HepG2 (cell line): ENCODE results near the gene TSPYL2. TPM values are rescaled to one million over a fixed set of nuclear protein-coding genes. Genes with fewer than 3 reads are reported as not detected.

Experiments
- ATAC-seq: fragments of 200-7000 bp; cut with Tn5 transposase; 3 replicates; pipeline ENCODE4 v1.9.1; 2020; ENCODE audit warnings: mild to moderate bottlenecking, moderate library complexity
- BruUV-seq: library from RNA; stranded (reverse); fragments of 400-500 nt; replicated peaks from 2 replicates; lab custom pipeline; 2021; lab: Mats Ljungman, UMichigan
- CTCF ChIA-PET: fragments of 300-600 bp; formaldehyde crosslinking; extraction: SDS; loops from one replicate; lab custom pipeline; 2021; ENCODE audit warnings: low total read pairs, inconsistent platforms, low intra/inter-chr PET ratio; lab: Yijun Ruan, JAX
- POLR2A ChIA-PET: fragments of 350-600 bp; sonication (Branson Sonifier 250); formaldehyde crosslinking; loops from one replicate; lab custom pipeline; 2020; ENCODE audit warnings: antibody characterized with exemption, inconsistent platforms; lab: Yijun Ruan, JAX
- DNase-seq: peaks from one replicate; pipeline ENCODE4 v3.0.0-alpha.2; 2015; ENCODE audit warnings: low spot score
- FAIRE-seq: peaks from 3 replicates; lab custom pipeline; 2011; peaks lifted over from hg19 to GRCh38; lab: Jason Lieb, UNC
- H2AFZ ChIP-seq: one replicate; pipeline ENCODE4 v1.6.1; 2011; ENCODE audit warnings: low read length, inconsistent platforms
- H3K27ac ChIP-seq: fragments of 300-600 bp; 3 replicates; pipeline ENCODE4 v1.8.0; 2011; ENCODE audit warnings: mixed run types, mild to moderate bottlenecking, mixed read lengths, low read length, inconsistent platforms; ENCODE audit not compliant: insufficient read depth; ENCODE audit errors: extremely low read length
- H3K27me3 ChIP-seq, 2 experiments: fragments of 200-600 bp in 1 of 2; 2 replicates in 1 of 2; 3 replicates in 1 of 2; pipeline versions ENCODE4 v1.6.0 to v1.8.0; 2011; ENCODE audit warnings: low read length in 2 of 2, mild to moderate bottlenecking in 2 of 2, moderate library complexity in 2 of 2, inconsistent platforms in 1 of 2; ENCODE audit not compliant: insufficient read depth in 2 of 2, control insufficient read depth in 1 of 2
- H3K36me3 ChIP-seq, 2 experiments: fragments of 200-600 bp in 1 of 2; replicated peaks in 1 of 2; 2 replicates in 1 of 2; 3 replicates in 1 of 2; pipeline versions ENCODE4 v1.5.1 to v1.8.0; 2011; ENCODE audit warnings: low read length in 2 of 2, inconsistent platforms in 1 of 2; ENCODE audit not compliant: insufficient read depth in 2 of 2, control insufficient read depth in 1 of 2
- H3K4me1 ChIP-seq: 2 replicates; pipeline ENCODE4 v1.5.1; 2012; ENCODE audit warnings: low read length, inconsistent platforms; ENCODE audit not compliant: insufficient read depth
- H3K4me2 ChIP-seq: 2 replicates; pipeline ENCODE4 v1.6.0; 2011; ENCODE audit warnings: low read depth, low read length, inconsistent platforms
- H3K4me3 ChIP-seq, 3 experiments: fragments of 200-600 bp in 1 of 3; sonication (generic), shearing (Covaris generic) in 1 of 3; replicated peaks in 1 of 3; 2 replicates each; pipeline ENCODE4 v1.5.1; 2011 to 2016; ENCODE audit warnings: low read length in 3 of 3, inconsistent platforms in 2 of 3, low read depth in 2 of 3, mild to moderate bottlenecking in 2 of 3, control low read depth in 1 of 3, mixed read lengths in 1 of 3; ENCODE audit not compliant: insufficient read depth in 1 of 3
- H3K79me2 ChIP-seq: one replicate; pipeline ENCODE4 v1.6.1; 2011; ENCODE audit warnings: low read length, inconsistent platforms; ENCODE audit not compliant: insufficient read depth
- H3K9ac ChIP-seq: 2 replicates; pipeline ENCODE4 v1.6.0; 2011; ENCODE audit warnings: mild to moderate bottlenecking, low read depth, low read length, inconsistent platforms; ENCODE audit not compliant: insufficient read depth
- H3K9me3 ChIP-seq: 2 replicates; pipeline ENCODE4 v1.5.1; 2012; ENCODE audit warnings: mild to moderate bottlenecking, low read length
- H4K20me1 ChIP-seq: 2 replicates; pipeline ENCODE4 v1.6.0; 2011; ENCODE audit warnings: inconsistent platforms, mild to moderate bottlenecking, low read length, moderate library complexity; ENCODE audit not compliant: insufficient read depth
- FOXA1 ChIP-seq, 2 experiments: fragments of 450-650 bp in 1 of 2; sonication (generic) in 1 of 2; formaldehyde crosslinking in 1 of 2; IDR thresholded peaks; 2 replicates each; pipeline versions ENCODE4 v1.4.0 to v1.6.1; 2016 to 2020; ENCODE audit warnings: missing genetic modification reagents in 1 of 2
- GTF3A ChIP-seq: sonication (generic); formaldehyde crosslinking; conservative IDR thresholded peaks from 2 replicates; pipeline ENCODE4 v1.4.0; 2020; ENCODE audit warnings: mild to moderate bottlenecking, missing genetic modification reagents
- MAFK ChIP-seq, 2 experiments: IDR thresholded peaks in 1 of 2; conservative IDR thresholded peaks in 1 of 2; 2 replicates each; pipeline ENCODE4 v1.6.1; 2011; ENCODE audit warnings: improper control_type of control experiment in 2 of 2, low read length in 2 of 2
- NBN ChIP-seq: fragments of 450-650 bp; conservative IDR thresholded peaks from 2 replicates; pipeline ENCODE4 v1.6.1; 2017
- NCOA5 ChIP-seq: sonication (generic); formaldehyde crosslinking; IDR thresholded peaks from 2 replicates; pipeline ENCODE4 v1.4.0; 2020; ENCODE audit warnings: missing genetic modification reagents
- NFIC ChIP-seq: IDR thresholded peaks from 2 replicates; pipeline ENCODE4 v1.6.1; 2012; ENCODE audit warnings: mild to moderate bottlenecking, low read length, inconsistent platforms
- NFKB2 ChIP-seq: sonication (generic); formaldehyde crosslinking; IDR thresholded peaks from 2 replicates; pipeline ENCODE4 v1.4.0; 2020; ENCODE audit warnings: missing genetic modification reagents, borderline replicate concordance
- RAD51 ChIP-seq: fragments of 450-650 bp; IDR thresholded peaks from 2 replicates; pipeline ENCODE4 v1.6.1; 2016; ENCODE audit warnings: borderline replicate concordance
- RBM39 ChIP-seq: fragments of 200-400 bp; formaldehyde crosslinking; IDR thresholded peaks from one replicate; pipeline ENCODE4 v1.6.1; 2018; ENCODE audit warnings: antibody characterized with exemption, mild to moderate bottlenecking, low read depth, low read length; ENCODE audit not compliant: poor library complexity, severe bottlenecking
- ZNF124 ChIP-seq: sonication (generic); formaldehyde crosslinking; IDR thresholded peaks from 2 replicates; pipeline ENCODE4 v1.4.0; 2020; ENCODE audit warnings: missing genetic modification reagents
- ZNF253 ChIP-seq: sonication (generic); formaldehyde crosslinking; IDR thresholded peaks from 2 replicates; pipeline ENCODE4 v1.8.0; 2022; ENCODE audit warnings: mild to moderate bottlenecking, missing genetic modification reagents, borderline replicate concordance
- ZNF766 ChIP-seq: sonication (generic); formaldehyde crosslinking; IDR thresholded peaks from 2 replicates; pipeline ENCODE4 v1.5.0; 2020; ENCODE audit warnings: missing genetic modification reagents, borderline replicate concordance
- ZNF850 ChIP-seq: sonication (generic); formaldehyde crosslinking; conservative IDR thresholded peaks from 2 replicates; pipeline ENCODE4 v1.9.0; 2021; ENCODE audit warnings: mild to moderate bottlenecking, missing genetic modification reagents
- ZSCAN20 ChIP-seq: sonication (generic); formaldehyde crosslinking; IDR thresholded peaks from 2 replicates; pipeline ENCODE4 v1.4.0; 2020; ENCODE audit warnings: missing genetic modification reagents, mild to moderate bottlenecking, borderline replicate concordance
- WGBS: methylation state at CpG from one replicate; pipeline ENCODE4 v1.1.6; 2017; ENCODE audit warnings: low lambda C conversion rate; 5-methylcytosine and 5-hydroxymethylcytosine counted together
- in situ Hi-C: cut with HindIII; loops from 2 replicates; pipeline ENCODE4 v1.10.0; 2017; ENCODE audit warnings: low pct_unique_long_range_greater_than_20kb; ENCODE audit not compliant: extremely low pct_ligation_motif_present
- intact Hi-C: fragments of 100-400 bp; cut with micrococcal nuclease; formaldehyde crosslinking; loops from one replicate; pipeline ENCODE4 v1.10.0; 2022; ENCODE audit not compliant: unreplicated experiment
- polyA plus RNA-seq, 8 experiments: library from polyadenylated mRNA; depleted of rRNA in 3 of 8; stranded (reverse) in 7 of 8; unstranded in 1 of 8; fragments of >200 nt; fragmentation: Illumina TruSeq in 4 of 8; extraction: Trizol in 4 of 8; gene quantifications; 2 replicates each; pipeline versions ENCODE4 v1.2.1 to v1.2.3, GENCODE V29; 2011 to 2016; ENCODE audit warnings: low read depth in 4 of 8, missing spikeins in 1 of 8, mixed read lengths in 1 of 8; ENCODE audit not compliant: insufficient read depth in 1 of 8
- total RNA-seq, 5 experiments: library from RNA; depleted of rRNA; stranded (reverse); fragments of >200 nt; fragmentation: Illumina TruSeq; extraction: Trizol; gene quantifications; 2 replicates each; pipeline ENCODE4 v1.2.3, GENCODE V29; 2016; ENCODE audit warnings: low read depth in 1 of 5
- TF ChIP-seq, protein P1 (sequence below): IDR thresholded peaks from 2 replicates; pipeline ENCODE4 v1.6.1; 2016; ENCODE audit warnings: missing genetic modification reagents, missing compliant biosample characterization
- TF ChIP-seq, protein P2 (sequence below): IDR thresholded peaks from 2 replicates; pipeline ENCODE4 v1.6.1; 2016; ENCODE audit warnings: low read depth, missing genetic modification reagents, missing compliant biosample characterization
- TF ChIP-seq, protein P3 (sequence below): sonication (generic); formaldehyde crosslinking; IDR thresholded peaks from 2 replicates; pipeline ENCODE4 v1.8.0; 2022; ENCODE audit warnings: mild to moderate bottlenecking, missing genetic modification reagents, moderate library complexity

The TSPYL2 gene
- total and polyA plus RNA-seq, 2 of the 13 experiments (the other 11 are each of a cell fraction or from before 2014, with no cell fraction given): 10.1 to 15.5 TPM

DNA sequence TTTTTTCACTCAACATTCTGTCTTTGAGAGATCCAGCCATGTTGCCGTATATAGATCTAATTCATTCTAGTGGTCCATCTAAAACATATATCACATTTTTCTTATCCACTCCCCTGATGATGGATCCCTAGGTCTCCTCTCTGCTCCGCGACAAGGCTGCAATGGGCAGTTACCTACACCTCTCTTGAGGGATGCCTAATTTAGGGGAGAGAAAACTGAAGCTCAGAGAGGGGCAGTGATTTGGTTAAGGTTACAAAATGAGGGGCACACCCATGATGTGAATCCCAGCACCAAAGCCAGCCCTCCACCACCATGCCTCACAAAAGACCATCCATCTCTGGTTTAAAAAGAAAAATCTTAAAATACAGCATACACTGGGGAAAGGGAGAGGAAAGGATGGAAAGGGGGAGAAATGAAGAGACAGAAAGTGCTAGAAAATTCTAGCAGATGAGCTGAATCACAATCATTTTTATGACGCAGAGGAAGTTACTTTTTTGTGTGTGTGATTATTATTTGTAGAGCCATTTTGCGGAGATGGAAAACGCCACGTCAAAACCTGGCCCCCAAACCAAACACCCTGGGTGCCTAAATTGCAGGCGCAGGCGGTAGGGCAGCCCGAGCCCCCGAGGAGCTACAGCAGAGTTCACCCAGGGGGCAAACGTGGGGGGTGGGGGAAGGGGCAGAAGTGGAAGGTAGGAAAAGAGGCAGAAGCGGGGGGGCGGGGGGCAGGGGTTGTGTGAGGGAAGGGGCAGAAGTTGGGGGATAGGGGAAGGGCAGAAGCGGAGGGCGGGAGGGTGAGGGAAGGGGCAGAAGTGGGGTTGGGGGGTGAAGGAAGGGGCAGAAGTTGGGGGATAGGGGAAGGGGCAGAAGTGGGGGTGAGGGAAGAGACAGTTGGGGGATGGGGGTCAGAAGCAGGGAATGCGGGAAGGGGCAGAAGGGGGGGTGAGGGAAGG is 1.3 kb upstream of the TSPYL2 start:
- WGBS: 53% methylated on average over 17 of the region's 17 CpGs
- H3K9ac ChIP-seq: no peak overlapping the region
- POLR2A ChIA-PET: interaction anchor here (1.6 kb wide), 1 partner anchor 85 kb away, joined by 8 read pairs; no protein-coding TSS in a partner anchor

More for the DNA sequence above, 1.3 kb upstream of the TSPYL2 start:
- no peak for ATAC-seq
- Histone ChIP-seq H3K4me3 (no peak overlapping the region), H3K27ac (no peak overlapping the region), H3K4me1 (peaks cover 13% of the 10 kb centered on the region; the same call in 1 of the 2 replicates), H2AFZ (no peak overlapping the region), H3K36me3 (peaks cover 4% of the 10 kb centered on the region in 2 experiments; a peak in 2 of 5 replicates), H3K27me3 (no peaks in the 10 kb centered on the region), H3K4me2 (no peak overlapping the region), H3K79me2 (peaks cover 7% of the 10 kb centered on the region), H4K20me1 (no peaks in the 10 kb centered on the region), H3K9me3 (no peaks in the 10 kb centered on the region)
- intact Hi-C loops: loop anchor here (1.0 kb wide), 1 partner anchor 13 kb away; the partner anchor contains the start of gene KANTR
- DNase-seq: no peak
- TF ChIP-seq NFKB2 (no peak), NBN (no peak), MAFK (conservative IDR thresholded peaks at IDR 0.05 in 1 of 2, IDR thresholded peaks at IDR 0.05 in 1 of 2; ENCODE audit: low read length in 2 of 2) (no peak), ZNF253 (no peak), ZSCAN20 (no peak), ZNF124 (CRISPR knock-in tag) (no peak), GTF3A (CRISPR knock-in tag) (no peak), NFIC (no peak), NCOA5 (CRISPR knock-in tag) (no peak), FOXA1 (IDR thresholded peaks at IDR 0.05) (no peak), FOXA1 (CRISPR knock-in tag; IDR thresholded peaks at IDR 0.05) (no peak), ZNF850 (CRISPR knock-in tag) (no peak), ZNF766 (CRISPR knock-in tag) (no peak), RAD51 (no peak), RBM39 (no peak)
- TF ChIP-seq, protein P1, sequence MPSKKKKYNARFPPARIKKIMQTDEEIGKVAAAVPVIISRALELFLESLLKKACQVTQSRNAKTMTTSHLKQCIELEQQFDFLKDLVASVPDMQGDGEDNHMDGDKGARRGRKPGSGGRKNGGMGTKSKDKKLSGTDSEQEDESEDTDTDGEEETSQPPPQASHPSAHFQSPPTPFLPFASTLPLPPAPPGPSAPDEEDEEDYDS (CRISPR knock-in tag): no peak
- TF ChIP-seq, protein P2, sequence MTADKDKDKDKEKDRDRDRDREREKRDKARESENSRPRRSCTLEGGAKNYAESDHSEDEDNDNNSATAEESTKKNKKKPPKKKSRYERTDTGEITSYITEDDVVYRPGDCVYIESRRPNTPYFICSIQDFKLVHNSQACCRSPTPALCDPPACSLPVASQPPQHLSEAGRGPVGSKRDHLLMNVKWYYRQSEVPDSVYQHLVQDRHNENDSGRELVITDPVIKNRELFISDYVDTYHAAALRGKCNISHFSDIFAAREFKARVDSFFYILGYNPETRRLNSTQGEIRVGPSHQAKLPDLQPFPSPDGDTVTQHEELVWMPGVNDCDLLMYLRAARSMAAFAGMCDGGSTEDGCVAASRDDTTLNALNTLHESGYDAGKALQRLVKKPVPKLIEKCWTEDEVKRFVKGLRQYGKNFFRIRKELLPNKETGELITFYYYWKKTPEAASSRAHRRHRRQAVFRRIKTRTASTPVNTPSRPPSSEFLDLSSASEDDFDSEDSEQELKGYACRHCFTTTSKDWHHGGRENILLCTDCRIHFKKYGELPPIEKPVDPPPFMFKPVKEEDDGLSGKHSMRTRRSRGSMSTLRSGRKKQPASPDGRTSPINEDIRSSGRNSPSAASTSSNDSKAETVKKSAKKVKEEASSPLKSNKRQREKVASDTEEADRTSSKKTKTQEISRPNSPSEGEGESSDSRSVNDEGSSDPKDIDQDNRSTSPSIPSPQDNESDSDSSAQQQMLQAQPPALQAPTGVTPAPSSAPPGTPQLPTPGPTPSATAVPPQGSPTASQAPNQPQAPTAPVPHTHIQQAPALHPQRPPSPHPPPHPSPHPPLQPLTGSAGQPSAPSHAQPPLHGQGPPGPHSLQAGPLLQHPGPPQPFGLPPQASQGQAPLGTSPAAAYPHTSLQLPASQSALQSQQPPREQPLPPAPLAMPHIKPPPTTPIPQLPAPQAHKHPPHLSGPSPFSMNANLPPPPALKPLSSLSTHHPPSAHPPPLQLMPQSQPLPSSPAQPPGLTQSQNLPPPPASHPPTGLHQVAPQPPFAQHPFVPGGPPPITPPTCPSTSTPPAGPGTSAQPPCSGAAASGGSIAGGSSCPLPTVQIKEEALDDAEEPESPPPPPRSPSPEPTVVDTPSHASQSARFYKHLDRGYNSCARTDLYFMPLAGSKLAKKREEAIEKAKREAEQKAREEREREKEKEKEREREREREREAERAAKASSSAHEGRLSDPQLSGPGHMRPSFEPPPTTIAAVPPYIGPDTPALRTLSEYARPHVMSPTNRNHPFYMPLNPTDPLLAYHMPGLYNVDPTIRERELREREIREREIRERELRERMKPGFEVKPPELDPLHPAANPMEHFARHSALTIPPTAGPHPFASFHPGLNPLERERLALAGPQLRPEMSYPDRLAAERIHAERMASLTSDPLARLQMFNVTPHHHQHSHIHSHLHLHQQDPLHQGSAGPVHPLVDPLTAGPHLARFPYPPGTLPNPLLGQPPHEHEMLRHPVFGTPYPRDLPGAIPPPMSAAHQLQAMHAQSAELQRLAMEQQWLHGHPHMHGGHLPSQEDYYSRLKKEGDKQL (CRISPR knock-in tag): no peak
- TF ChIP-seq, protein P3, sequence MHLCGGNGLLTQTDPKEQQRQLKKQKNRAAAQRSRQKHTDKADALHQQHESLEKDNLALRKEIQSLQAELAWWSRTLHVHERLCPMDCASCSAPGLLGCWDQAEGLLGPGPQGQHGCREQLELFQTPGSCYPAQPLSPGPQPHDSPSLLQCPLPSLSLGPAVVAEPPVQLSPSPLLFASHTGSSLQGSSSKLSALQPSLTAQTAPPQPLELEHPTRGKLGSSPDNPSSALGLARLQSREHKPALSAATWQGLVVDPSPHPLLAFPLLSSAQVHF (CRISPR knock-in tag): no peak
- FAIRE-seq: no peak
- no TSS peak for BruUV-seq
- CTCF ChIA-PET: no interaction called here
- in situ Hi-C loops: no loop called here
